GM18502 (cell line): ENCODE measurements around the gene BLTP1.

Source experiments
- ATAC-seq: cut with Tn5 transposase; IDR thresholded peaks from one replicate; pipeline ENCODE4 v1.9.1; 2021; ENCODE audit warnings: mild to moderate bottlenecking; ENCODE audit not compliant: unreplicated experiment, poor library complexity

Gene BLTP1

DNA sequence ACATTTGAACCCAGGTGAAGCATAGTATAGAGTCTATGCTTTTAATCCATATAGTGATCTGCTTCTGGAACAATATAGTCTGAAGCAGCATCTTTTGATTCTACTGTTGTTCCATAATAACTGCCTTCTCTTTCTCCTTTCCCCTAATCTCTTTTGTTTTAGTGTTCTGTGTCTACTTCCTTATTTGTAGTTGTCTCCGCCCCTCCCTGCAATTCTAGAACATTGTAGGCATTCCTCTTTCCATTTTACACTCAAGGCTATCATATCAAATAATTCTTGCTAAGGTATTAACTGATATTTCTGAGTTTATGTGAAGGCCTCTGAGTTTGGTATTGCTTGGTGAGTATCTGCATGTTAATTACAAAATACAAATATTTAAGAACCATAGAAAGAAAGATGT is 11.6 kb downstream of the BLTP1 start:
- no peak for ATAC-seq

DNA sequence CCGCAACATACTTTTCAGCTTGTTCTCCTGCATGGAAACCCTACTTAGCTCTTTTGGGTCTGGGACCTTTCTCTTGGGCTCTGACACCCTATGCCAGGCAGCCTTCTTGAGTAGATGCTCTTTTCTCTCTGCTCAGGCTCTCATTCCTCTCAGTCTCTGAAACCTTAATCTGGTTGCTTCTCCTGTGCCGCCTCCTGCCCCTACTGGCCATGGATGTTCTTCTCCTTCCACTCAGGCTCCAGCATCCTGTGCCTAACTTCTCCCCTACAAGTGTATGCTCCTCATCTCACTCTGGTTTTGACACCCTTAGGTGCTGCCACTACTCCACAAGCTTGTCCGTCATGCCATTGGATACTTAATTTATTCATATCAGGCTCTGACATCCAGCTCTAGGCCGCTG is 15.2 kb downstream of the BLTP1 start:
- ATAC-seq, result no peak

DNA sequence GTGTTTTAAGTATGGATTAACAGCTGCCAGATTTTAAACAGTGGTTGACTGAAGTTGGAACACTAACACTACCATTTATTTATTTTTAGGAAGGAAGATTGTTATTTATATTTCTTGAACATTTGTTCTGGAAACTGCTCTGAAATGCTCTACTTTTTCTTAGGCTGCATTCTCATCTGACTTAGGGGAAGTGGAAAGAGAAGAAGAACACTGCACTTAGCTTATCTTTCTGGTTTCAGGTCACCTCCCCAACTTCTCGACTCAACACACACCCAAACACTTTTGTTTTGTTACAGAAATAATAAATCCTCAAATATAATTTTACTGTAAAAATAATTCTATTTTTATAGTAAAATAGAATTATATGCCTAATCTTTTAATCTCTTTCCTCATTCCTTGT is 18.6 kb downstream of the BLTP1 start:
- peak; percentile 69 for ATAC-seq

DNA sequence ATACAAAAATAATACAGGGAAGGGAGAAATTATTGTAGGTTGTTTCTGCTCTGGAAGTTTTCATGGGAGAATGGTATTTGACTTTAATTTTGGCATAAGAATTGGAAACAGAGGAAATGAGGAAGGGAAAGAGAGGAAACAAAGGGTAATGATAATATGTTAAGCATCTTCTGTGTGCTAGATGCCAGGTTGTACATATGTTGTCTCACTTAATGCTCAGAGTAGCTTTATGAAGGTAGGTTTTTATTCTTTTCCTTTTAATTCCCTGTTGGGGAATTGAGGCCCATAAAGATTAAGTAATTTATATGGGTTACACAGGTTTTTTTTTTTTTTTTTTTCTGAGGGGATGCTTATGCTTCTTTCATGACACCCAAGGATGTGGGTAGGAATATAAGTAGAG is 19.2 kb downstream of the BLTP1 start:
- no peak for ATAC-seq

DNA sequence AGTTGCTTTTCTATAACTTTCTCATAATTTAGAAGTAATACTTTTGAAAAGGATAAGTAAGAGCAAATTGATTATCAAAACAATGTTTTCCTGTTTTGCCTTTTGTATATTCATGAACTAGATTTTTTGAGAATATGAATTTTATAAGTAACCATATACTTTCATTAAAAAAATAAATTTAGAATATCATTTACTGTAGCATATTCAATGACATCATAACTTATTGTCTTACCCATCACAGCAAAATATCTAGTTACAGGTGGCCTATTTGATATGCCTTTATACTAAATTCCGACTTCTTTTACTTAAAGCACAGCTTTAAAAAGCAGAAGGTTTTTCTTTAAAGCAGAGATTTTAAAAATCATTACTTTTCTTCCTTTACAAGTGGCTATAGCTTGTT is 20.1 kb downstream of the BLTP1 start:
- no peak for ATAC-seq

DNA sequence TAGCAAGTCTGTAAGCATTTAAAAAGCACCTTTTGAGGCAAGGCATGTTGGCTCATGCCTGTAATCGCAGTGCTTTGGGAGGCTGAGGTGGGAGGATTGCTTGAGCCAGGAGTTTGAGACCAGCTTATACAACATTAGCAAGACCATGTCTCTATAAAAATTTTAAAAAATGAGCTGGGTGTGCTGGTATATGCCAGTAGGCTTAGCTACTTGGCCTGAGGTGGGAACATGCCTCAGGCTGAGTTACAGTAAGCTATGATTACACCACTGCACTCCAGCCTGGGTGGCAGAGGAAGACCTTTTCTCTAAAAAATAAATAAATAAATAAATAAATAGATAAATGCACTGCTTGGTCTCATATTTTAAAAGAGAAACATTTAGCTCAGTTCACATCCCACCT is 26.8 kb downstream of the BLTP1 start:
- no peak for ATAC-seq

DNA sequence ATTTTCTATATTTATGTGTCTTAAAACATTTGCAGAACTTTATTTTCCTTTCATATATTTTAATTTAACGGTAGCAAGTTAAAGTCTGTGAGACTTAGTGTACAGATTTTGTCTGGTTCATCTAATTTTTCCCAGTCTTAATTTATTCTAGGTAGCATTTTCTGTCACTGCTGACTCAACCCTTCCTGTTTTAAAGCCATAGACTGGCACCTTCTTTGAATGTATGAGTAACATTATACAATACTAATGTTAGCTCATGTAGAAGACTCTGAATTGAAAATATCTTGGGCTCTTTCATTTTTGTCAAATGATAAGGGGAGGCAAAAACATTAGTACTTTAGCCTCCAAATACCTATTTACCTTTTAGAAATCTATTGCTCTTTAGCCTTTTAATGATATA is 43.6 kb downstream of the BLTP1 start:
- no peak for ATAC-seq
